NAMALWA (cell line): ENCODE data around the gene CDC42BPA.
A peak's percentile ranks its signal among the peaks of the same experiment; 100 is the strongest.

ENCODE experiments used
- DNase-seq: peaks from one replicate; pipeline ENCODE4 v3.0.0-alpha.2; 2015; ENCODE audit warnings: low spot score

The CDC42BPA gene

DNA sequence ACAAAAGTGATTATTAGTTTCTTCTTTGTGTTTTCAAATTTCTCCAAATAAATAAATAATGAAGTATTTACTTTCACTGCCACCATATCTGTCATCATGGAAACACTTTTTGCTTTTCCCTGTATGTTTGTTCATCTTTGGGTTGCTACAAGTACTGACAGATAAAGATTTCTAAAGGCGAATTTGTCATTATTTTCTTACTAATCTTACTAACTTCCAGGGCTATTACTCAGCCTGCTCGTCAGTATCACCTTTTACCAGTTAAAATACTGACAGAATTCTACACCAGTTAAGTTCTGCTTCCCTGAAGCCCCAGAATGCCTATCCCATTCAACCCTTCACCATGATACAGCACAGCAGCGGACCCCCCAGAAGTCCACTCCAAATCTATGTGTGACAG lies 106.1 kb downstream of the CDC42BPA start:
- DNase-seq, result no peak

- DNase-seq, result no peak
Measured at GRCh38 chr1:227210604-227211003, 107.7 kb downstream of the CDC42BPA start.

DNA sequence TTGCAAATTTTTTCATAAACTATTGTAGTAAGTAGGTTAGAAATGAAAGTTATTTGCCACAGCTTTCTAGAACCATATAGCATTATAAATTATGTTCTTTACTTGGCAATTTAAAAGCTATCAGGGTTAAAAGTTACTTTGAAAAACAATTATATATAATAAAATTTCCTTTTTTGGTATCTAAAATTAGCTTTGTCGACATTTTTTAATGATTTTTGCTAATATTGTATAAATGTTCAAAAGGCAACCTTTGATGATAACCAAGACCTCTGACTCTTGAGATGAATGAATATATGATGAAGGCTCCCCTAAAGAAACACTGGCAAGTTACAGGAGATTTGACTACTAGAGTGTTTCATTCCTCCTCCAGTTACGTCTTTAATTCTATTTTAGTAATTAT lies 121.2 kb downstream of the CDC42BPA start:
- DNase-seq, result no peak

DNA sequence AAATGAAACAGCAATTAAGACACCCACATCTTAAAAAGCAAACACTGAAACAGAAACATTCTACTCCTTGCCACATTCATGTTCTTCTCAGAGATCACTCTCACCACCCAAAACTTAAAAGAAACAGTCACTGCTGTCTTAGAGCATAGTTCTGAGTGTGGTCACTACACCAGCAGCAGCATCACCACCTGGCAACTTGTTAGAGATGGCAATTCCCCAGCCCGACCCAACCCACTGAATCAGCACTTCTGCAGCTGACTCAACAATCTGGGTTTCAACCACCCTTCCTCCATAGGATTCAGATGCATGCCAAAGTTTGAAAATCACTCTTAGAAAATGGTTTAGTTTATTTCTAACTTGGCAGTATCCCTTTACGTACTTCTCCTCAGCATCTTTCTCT lies 126.1 kb downstream of the CDC42BPA start:
- DNase-seq, result peak; percentile 6

DNA sequence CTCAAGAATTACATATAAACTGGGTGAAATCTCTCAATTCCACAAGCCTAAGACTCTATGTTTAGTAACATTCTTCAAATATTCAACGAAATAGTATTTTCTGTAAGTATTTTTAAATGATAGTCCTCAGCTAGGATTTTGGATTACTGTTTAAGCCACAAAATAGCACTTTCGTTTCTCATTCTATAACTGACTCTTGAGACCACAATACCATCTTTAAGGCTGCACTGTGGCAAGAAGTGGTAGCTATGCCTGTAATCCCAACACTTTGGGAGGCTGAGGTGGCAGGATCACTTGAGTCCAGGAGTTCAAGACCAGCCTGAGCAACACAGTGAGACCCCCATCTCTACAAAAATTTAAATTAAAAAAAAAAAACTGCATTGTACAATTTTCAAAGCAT lies 126.7 kb downstream of the CDC42BPA start:
- no peak for DNase-seq

- no peak for DNase-seq
Measured at GRCh38 chr1:227190321-227190720, 128.0 kb downstream of the CDC42BPA start.

GRCh38 chr1:227185291-227185690 lies 133.0 kb downstream of the CDC42BPA start:
- DNase-seq, result no peak

- no peak for DNase-seq
Measured at GRCh38 chr1:227182012-227182411, 136.3 kb downstream of the CDC42BPA start.

GRCh38 chr1:227175611-227176010 lies 142.7 kb downstream of the CDC42BPA start:
- no peak for DNase-seq

DNA sequence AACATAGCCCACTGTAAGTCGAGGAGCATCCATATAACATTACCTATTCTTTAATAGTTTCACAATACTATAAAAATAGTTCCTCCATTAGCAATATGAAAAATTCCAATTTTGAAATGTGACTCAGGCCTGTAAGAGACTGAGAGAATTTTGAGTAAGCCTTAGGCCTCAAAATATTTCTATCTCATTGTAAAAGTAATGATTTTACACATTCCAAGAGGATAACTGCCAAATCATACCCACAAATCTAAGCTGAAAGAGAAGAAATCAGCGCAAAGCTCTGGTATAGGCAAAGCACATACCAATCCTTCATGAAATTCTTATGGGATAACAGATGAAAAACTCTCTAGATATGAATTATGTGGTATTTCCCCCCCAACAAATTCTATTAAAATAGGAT lies 144.1 kb downstream of the CDC42BPA start:
- DNase-seq, result no peak

- DNase-seq, result no peak
Measured at GRCh38 chr1:227170361-227171166, 147.7 kb downstream of the CDC42BPA start.

DNA sequence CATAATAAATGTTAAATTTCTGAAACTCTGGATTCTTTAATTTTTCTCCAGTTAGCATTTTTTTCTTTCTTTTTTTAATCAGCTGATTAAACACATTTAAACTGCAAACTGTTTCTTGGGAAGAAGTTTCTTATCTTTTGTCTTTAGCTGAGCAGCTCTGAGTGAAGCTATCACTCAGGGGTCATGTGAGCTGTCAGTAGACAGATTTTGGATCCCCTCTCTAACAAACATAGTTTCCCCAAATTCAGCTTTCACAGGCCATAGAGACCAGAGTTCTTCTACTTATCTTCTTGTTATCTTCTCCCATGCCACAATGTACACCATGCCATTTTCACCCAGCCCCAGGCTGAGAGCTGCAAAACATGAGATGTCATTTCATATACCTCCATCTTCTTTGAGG lies 148.9 kb downstream of the CDC42BPA start:
- DNase-seq, result no peak

- DNase-seq, result no peak
Measured at GRCh38 chr1:227167276-227168101, 150.8 kb downstream of the CDC42BPA start.

DNA sequence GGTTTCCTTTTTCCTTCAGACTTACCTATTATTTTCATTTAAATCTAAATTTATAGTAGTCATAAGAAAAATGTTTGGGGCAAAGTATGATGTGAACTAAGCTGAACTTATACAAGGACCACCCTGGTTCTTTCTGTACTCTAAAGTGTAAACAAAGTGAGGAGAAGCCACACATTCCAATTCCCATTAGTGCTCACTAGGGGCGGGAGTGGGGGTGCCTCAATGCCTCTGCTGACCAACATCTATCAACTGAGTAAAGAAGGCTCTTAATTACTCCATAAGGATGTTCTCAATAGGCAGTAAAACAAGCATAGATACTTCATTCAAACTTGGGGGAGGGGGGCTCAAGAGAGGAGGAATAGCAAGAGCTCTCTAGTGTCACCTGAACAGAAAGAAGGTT lies 151.7 kb downstream of the CDC42BPA start:
- DNase-seq, result no peak

DNA sequence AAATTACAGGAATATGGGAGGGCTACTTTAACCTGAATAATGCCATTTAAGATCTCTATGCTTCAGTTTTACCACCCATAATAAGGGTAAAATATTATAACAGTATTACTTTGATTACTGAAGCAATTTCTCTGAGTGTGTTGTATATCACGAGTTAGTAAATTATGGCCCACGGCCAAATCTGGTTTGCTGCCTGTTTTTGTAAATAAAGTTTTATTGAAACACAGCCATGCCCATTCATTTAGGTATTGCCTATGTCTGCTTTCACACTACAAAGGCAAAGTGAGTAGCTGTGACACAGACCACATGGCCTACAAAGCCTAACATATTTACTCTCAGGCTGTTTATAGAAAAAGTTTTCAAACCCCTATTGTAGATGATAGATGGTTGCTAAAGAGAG lies 156.8 kb downstream of the CDC42BPA start:
- peak; percentile 31 for DNase-seq

GRCh38 chr1:227156520-227156919 lies 161.8 kb downstream of the CDC42BPA start:
- DNase-seq, result no peak

DNA sequence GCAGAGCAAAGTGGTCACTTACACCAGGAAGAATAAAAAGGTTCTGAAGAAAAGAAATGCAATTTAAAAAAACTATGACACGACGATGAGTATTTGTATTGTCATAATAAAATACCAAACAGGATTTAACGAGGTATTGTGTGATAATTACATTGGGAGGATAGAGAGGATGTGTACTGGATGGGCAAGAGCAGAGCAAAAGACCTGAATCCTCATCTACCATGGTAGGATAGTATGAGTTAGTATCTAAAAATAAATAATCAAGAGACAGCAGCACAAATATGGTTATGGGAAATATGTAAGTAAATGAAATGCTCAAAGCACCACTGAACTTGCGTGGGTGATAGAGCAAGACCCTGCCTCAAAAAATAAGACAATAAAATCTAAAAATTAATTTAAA lies 162.6 kb downstream of the CDC42BPA start:
- no peak for DNase-seq

DNA sequence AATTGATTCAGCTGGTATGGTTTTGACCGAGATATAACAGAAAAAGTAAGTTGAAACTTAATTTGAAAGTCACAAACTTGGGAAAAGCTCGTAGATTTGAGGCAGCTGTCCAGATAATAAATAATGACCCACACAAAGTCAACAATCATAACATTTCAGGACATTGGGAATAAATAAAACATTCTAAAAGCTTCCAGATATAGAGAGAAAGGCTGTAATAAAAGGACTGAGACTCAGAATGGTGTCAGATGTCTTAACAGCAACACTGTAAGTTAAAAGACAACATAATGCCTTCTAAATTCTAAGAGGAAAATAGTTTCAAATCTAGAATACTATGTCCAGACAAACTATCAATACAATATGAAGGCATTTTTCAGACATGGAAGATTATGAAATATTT lies 163.3 kb downstream of the CDC42BPA start:
- no peak for DNase-seq

GRCh38 chr1:227152525-227152924 lies 165.8 kb downstream of the CDC42BPA start:
- no peak for DNase-seq

DNA sequence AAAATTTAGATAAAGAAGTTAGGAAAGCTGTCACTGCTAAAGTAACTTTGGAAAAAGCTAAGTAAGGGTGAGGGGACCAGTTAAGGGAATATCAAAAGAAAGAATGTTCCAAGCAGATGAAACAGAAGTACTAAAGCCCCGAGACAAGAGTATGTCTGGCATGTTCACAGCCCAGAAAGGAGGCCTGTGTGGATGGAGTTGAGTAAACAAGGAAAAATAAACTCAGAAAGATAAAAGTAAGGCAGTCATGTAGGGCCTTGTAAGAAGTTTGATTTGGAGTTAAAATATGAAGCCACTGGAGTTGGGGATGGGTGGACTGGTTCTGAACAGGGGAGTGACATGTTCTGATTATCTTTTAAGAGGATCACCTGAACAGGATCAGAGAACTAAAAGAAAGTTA lies 177.9 kb downstream of the CDC42BPA start:
- DNase-seq, result no peak

DNA sequence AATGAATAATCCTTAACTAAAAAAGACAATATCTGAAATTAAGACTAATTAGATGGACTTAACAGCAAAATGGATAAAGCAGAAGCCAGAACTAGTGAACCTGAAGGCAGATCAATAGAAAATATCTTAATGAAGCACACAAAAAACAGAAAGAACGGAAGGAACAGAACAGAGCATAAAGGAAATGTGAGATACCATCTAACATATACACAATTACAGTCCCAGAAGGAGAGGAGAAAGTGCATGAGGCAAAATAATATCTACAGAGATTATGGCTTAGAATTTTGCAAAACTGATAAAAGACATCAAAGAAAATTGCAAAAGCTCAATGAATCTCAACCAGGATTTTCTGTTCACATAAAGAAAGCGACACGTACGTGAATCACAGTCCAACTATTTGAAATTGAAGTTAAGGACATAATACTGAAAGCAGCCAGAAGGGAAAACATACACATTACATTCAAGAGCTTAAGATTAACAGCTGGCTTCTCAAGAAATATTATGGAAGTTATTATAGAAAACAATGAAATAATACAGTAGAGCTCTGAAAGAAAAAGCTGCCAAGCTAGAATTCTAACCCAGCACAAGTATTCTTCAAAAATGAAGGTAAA lies 182.0 kb downstream of the CDC42BPA start:
- DNase-seq, result no peak

- no peak for DNase-seq
Measured at GRCh38 chr1:227134686-227135314, 183.5 kb downstream of the CDC42BPA start.
